ENCODE data around the gene LMNTD2.
A peak's percentile ranks its signal among the peaks of the same experiment; 100 is the strongest.

Gene LMNTD2, protein sequence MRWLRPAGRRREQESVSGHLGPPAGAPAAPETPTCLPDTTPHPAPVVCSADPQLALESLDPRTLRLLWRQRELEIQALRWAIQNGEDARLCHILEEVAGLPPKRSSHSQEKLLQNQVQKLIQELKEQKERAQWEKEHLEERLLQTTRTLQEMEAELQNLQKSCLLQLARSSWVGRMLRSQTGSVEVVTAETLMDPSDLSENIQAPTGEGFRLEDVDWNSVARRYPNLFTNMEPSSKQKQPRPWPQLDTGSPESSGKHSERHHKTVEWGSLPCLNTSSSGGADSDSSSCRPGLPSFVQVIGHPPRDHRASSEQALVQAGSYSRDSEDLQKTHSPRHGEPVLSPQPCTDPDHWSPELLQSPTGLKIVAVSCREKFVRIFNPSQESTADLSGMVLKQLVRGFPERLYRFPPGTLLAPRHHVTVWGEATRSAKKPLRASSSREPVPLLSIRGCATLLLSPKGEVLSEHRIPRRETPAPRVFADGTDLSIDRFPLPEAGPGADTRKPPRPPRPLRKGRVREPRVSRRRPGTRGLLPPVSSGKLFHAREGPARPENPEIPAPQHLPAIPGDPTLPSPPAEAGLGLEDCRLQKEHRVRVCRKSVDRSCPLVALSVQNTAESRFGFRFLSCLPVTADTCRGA

DNA sequence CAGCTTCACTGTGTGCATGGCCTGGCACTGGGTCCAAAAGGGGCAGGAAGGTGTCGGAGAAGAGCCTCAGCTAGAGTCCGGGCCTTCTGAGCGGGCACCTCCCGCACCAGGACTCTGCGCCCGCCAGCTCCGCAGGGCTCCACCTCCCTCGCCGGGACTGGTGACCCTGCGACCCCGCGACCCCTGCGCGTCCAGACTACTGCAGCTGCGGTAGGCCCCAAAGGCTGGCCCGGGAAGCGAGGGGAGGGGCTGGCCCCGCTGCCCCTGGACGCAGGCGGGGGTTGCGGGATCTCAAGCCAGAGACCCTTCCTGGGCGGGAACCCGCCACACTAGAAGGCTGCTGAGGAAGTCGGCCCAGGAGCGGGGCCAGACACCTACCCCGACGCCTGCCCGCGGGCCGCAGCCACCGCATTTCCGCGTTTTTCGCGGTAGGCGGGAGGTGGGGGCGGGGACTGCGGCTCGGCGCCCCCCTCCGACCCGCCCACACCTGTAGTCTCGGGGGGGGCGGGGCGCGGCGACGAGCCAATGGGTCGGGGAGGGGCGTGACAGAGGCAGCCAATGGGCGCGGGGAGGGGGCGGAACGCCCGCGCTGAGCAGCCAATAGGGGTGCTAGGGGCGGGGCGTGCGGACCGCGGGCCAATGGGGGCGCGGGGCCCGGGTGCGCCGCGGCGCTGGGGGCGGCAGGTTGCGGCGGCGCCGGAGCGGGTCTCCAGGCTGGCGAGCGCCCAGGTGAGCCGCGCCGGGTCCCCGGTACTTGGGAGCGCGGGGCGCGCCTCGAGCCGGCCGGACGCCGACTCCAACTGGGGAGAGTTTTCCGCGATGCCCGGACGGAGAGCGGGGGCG lies at the start of gene LMNTD2, which contains the start of gene RASSF7:
LMNTD2 (minus strand) TSS at position 434 of the 843 bp plus-strand sequence; CDS start at position 412, 22 bp downstream.
RASSF7 (plus strand) TSS at position 666 of the 843 bp plus-strand sequence. CDS start 799 bp downstream, outside the sequence.
- peak; percentile 96 for DNase-seq

DNA sequence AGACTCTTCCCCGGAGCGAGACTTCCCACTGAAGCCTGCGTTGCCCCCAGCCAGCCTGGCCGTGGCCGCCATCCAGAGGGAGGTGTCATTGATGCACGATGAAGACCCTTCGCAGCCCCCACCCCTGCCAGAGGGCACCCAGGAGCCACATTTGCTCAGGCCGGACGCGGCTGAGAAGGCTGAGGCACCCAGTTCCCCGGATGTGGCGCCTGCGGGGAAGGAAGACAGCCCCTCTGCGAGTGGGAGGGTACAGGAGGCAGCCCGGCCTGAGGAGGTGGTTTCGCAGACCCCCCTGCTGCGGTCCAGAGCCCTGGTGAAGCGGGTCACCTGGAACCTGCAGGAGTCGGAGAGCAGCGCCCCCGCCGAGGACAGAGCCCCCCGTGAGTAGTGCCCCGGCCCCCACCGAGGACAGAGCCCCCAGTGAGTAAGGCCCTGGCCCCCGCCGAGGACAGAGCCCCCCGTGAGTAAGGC lies 48.8 kb upstream of the LMNTD2 start:
- DNase-seq = no peak

DNA sequence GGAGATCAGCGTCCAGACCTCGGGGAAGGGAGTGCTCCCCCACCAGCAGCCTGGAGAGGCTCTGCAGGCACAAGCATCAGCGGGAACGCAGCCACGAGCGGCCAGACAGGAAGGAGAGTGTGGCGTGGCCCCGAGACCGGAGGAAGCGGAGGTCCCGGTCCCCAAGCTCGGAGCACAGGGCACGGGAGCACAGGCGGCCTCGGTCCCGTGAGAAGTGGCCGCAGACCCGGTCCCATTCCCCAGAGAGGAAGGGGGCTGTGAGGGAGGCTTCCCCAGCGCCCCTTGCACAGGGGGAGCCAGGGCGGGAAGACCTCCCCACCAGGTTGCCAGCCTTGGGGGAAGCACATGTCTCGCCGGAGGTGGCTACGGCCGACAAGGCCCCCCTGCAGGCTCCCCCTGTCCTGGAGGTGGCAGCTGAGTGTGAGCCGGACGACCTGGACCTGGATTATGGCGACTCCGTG lies 48.3 kb upstream of the LMNTD2 start:
- DNase-seq = no peak

DNA sequence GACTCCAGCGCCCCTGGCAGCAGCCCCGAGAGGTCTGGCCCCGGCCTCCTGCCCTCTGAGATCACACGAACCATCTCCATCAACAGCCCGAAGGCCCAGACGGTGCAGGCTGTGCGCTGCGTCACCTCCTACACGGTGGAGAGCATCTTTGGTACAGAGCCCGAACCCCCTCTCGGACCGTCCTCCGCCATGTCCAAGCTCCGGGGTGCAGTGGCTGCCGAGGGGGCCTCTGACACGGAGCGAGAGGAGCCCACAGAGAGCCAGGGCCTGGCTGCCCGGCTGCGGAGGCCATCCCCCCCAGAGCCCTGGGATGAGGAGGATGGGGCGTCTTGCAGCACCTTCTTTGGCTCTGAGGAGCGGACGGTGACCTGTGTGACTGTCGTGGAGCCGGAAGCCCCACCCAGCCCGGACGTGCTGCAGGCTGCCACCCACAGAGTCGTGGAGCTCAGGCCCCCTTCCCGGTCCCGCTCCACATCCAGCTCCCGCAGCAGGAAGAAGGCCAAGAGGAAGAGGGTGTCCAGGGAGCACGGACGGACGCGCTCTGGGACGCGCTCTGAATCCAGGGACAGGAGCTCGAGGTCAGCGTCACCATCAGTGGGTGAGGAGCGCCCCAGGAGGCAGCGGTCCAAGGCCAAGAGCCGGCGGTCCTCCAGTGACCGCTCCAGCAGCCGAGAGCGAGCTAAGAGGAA lies 47.6 kb upstream of the LMNTD2 start:
- DNase-seq = no peak

DNA sequence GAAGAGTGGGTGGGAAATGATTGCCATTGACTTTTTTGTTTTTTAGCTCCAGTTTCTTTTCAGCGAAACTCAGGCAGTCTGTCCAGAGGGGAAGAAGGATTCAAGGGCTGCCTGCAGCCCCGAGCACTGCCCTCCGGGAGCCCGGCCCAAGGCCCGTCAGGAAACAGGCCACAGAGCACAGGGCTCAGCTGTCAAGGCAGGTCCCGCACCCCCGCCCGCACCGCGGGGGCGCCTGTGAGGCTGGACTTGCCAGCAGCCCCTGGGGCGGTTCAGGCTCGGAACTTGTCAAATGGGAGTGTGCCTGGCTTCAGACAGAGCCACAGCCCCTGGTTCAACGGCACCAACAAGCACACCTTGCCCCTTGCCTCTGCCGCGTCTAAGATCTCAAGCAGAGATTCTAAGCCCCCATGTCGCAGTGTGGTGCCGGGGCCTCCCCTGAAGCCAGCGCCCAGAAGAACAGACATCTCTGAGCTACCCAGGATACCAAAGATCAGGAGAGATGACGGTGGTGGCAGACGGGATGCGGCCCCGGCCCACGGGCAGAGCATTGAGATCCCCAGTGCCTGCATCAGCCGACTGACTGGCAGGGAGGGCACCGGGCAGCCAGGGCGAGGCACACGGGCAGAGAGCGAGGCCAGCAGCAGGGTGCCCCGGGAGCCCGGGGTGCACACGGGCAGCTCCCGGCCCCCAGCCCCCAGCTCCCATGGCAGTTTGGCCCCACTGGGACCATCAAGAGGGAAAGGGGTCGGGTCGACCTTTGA lies 46.7 kb upstream of the LMNTD2 start:
- DNase-seq = no peak

DNA sequence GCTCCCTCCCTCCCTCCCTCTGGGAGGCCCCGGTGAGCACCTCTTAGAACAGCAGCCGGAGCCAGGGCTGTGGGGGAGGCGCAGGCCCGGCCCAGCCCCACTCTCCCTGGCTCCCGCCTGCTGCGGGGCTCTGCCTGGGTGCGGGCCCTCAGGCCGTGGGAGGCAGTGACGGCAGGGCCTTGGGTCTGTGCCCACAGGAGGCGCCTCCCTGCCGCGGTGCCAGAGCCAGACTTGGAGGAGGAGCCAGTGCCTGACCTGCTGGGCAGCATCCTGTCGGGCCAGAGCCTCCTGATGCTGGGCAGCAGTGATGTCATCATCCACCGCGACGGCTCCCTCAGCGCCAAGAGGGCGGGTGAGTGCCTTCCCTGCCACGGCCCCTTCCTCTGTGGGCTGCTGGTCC lies 45.7 kb upstream of the LMNTD2 start:
- no peak for DNase-seq

DNA sequence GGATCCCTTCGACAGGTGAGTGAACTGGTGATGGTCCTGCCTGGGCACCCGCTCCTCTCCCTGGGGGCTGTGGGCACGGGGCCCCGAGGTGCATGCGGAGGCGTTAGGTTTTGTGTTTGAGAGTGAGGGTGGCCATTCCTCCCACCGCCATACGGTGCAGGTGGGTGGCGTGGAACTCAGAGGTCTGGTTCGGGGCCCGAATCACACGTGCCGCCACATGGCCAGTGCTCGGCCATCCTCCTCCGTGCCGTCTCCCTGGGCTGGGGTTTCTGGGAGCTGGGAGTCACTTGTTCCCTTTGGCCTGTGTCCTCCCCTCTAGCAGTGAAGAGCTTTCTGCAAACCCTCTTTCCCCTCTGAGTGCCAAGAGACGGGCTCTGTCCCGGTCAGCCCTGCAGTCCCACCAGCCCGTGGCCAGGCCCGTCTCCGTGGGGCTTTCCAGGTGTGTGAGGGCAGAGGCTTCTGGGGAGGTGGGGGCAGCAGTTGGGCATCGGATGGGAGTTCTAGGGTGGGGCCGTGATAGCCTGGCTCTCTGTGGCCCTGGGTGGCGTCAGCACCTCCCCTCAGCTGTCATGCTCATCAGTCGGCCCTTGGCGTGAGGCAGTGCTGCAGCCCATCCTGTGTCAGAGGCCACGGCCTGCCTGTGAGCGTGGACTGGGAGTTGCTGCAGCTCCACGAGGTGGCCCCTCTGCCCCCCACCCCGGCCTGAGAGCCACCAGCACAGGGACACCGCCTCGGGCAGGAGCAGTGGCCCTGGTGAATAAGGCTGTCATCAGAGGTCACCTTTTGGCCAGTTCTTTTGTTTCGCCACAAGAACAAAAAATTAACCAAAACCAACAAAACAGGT lies 45.0 kb upstream of the LMNTD2 start:
- no peak for DNase-seq

DNA sequence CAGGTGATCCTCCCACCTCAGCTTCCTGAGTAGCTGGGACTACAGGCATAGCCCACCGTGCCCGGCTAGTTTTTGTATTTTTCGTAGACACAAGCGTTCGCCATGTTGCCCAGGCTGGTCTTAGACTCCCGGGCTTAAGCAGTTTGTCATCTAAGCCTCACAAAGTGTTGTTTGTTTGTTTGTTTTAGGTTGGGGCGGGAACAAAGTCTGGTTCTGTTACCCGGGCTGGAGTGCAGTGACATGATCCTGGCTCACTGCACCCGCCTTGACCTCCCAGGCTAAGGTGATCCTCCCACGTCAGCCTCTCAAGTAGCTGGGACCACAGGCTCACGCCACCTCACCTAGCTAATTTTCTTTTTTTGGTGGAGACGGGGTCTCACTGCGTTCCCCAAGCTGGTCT lies 42.6 kb upstream of the LMNTD2 start:
- no peak for DNase-seq

DNA sequence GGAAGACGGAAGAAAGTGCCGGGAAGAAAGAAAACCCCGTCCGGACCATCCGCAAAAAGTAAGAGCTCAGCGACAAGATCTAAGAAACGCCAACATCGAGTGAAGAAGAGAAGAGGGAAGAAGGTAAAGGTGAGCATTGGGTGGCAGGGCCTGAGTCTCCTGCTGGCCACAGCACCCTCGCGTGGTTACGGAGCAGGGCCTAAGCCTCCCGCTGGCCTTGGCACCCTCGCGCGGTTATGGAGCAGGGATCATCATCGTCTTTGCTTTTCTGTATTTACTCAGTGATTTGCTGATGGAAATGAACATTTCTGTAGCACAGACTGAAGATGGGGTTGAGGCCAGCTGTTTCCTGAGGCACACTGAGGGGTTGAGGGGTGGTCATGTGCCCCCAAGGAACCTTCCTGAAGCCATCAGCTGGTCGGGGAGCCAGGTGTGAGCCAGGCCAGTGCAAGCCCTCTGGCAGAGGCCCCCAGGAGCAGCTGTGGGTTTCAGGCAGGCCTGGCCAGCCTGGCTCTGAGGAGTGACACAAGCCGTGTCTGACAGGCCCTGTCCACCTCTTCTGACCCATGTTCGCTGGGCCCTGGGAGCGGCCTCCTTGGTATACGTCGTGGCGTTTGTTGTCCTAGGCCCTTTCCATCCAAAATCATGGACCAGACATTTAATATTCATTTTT lies 41.2 kb upstream of the LMNTD2 start:
- no peak for DNase-seq

DNA sequence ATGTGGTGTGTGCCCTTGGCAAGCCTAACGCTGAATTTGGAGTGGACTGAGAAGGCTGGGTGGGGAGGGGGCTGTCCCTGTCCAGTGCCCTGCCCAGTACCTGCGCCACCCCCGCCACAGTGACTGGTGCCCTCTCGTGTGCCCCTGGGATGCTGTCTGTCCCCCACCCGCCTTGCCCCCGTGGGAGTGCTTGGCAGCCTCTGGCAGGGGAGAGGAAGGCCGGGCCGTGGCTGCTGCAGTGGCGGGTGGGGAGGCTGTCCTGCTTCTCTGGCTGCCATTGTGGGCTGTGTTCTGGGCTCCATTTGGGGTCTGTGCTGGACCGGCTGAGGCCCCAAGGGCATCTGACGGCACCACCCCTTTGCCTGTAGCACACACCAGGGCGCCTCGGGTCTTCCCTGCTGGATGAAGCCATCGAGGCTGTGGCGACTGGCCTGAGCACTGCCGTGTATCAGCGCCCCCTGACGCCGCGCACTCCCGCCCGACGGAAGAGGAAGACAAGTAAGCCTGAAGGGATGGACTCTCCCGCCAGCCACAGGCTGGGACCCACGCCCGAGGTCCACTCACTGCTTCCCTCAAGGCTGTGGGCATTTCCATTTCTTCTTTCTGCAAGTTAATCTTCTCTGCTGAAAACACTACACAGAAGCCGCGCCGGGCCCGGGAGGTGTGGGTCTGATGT lies 37.6 kb upstream of the LMNTD2 start:
- no peak for DNase-seq

DNA sequence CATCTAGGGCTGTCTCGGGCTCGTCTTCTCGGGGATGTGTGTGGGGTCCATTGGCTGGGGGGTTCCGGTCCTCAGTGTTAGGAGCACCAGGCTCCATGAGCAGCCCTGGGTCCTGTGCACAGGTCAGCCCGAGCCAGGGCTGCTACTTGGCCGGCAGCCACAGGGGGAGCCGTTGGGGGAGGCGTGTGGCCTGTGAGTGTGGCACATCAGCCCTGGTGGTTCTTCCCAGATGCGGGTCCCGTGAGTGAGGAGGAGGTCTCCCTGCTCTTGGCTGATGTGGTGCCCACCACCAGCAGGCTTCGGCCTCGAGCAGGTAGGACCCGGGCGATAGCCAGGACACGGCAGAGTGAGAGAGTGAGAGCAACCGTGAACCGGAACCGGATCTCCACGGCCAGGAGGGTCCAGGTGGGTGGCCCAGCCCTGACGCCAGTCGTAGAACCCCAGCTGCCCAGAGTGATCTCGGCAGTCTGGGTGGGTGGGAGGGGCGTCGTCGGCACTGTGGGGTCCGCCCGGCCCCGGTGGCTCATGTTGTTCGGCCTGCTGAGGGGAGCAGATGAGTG lies 36.7 kb upstream of the LMNTD2 start:
- no peak for DNase-seq

DNA sequence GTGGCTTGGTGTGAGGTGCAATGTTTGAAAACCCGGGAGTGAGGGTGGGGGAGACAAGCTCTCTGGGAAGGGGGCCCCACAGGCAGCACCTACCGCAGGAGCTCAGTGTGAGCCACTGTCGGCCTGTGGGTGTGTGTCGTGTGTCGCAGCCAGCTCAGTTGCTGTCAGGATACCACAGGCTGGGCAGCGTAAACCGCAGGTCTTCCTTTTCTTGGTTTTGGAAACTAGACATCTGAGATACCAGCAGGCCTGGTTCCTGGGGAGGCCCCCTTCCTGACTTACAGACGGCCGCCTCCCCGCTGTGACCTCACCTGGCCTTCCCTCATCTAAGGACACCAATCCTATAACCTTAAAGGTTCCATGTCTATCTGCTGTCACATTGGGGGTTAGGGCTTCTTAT lies 35.8 kb upstream of the LMNTD2 start:
- DNase-seq = no peak

DNA sequence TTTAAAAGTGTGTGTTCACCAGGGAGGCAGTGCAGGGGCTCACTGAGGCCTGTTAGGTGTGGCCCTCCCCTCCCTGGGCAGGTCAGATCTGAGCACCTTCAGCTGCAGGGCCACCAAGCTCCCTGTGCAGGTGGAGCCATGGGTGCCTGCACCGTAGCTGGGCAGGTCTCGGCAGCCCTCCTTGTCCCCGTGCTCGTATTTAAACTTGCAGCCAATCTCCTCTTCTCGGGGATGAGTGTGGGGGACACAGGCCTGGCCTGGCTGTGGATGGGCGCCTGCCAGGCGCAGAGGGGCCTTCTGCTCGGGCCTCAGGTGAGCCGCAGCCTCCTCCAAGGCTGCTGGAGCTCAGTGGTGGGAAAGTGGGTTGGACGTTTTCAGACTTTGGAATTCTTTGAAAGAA lies 34.9 kb upstream of the LMNTD2 start:
- no peak for DNase-seq

DNA sequence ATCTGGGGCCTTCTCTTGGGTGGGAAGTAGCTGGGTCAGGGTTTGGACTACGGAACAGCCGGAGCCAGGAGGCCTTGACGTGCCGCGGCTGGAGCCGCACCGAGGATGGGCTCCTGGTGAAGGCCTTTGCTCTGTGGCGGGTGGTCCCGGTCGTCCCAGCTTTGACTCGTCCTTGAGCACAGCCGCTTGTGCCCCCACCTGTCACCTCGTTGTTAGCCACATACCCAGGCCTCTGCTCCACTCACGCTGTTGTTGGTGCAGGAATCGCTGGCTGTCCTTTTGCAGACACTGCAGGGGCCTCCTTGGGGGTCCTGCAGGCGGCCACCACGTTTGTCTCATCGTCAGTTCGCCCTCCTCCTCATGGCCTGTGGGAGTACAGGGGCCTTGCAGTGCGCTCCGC lies 32.8 kb upstream of the LMNTD2 start:
- no peak for DNase-seq

DNA sequence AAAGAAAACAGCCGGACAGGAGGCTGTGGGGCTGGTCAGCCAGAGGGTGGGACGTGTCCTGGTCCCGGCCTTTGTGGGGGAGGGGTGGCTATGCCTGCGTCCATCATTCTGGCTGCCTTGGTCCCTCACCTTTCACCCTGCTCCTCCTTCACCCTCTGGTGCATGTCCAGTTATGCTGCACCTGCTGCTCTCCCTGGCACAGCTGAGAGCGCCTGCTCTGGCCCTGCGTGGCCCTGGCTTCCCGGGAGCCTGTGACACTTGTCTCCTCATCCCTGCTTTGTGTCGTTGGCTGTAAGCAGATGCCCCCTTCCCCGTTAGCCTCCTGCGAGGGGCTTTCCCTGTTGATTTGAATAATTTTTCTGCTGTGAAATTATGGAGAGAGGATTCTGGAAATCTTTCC lies 32.4 kb upstream of the LMNTD2 start:
- DNase-seq = no peak

DNA sequence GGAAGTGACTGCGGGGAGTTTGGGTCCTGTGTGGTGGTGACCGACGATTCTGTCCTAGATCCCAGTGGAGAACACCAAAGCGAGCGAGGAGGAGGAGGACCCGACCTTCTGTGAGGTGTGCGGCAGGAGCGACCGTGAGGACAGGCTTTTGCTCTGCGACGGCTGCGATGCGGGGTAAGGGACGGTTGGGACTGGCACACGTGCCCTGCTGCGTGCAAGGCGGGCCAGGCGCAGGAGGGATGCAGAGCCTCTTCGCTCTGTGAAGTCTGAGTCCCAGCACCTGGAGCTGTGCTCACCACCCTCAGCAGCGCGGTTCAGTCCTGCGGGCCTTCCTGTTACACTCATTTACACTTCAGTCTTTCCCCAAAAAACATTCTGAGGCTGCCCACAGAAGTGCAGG lies 32.0 kb upstream of the LMNTD2 start:
- DNase-seq = no peak

DNA sequence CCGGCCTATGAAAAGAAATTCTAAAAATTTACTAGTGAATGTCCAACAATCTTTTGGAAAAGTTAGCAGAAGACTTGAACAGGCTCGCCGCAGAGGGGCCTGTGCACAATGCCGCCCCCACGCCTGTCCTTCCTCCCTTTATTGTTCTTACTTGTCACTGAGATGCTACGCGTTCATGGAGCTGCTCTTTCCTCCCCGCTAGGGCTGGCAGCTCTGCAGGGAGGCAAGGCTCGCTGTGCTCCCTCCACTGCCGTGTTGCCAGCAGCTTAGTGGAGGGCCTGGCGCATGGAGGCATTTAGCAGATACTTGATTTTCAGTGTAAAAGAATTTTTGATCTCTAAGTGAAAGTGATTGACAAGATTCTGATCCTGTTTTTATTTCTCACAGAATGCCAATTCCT lies 30.5 kb upstream of the LMNTD2 start:
- no peak for DNase-seq

DNA sequence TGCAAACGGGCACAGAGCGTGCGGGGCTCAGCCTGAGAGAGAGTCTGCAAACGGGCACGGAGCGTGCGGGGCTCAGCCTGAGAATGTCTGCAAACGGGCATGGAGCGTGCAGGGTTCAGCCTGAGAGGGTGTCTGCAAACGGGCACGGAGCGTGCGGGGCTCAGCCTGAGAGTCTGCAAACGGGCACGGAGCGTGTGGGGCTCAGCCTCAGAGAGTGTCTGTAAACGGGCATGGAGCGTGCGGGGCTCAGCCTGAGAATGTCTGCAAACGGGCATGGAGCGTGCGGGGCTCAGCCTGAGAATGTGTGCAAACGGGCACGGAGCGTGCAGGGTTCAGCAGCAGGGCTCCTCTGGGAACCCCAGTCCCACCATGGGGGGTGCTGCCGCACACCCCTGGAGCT lies 29.3 kb upstream of the LMNTD2 start:
- DNase-seq = no peak

DNA sequence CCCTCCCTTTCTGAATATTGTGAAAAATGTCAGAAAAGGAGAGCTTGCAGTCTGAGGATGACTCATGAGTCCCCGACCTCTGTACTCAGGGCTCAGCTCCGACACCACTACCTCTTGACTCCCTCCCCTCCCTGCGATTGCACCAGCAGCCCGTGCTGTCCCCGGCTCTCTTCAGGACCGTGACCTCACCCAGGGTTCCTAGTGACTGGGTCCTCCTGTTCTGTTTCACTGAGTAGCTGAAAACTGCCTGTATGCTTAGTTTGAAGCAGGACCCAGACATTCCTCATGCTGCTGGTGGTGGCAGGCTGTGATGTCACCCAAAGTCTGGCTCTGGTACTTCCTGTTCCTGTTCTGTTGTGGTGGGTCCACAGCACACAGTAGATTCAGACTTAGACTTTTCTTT lies 27.4 kb upstream of the LMNTD2 start:
- DNase-seq = peak; percentile 62

All from activated CD4-positive, alpha-beta T cell treated with anti-CD3 and anti-CD28 coated beads for 1 hour (primary cell).